K562 (cell line): ENCODE data around the gene MS4A1. TPM values are rescaled to one million over a fixed set of nuclear protein-coding genes. Genes with fewer than 3 reads are reported as not detected.

Experiments
- ATAC-seq: fragments of 200-7000 bp; cut with Tn5 transposase; 3 replicates; pipeline ENCODE4 v1.9.1; 2020; ENCODE audit warnings: moderate library complexity
- Bru-seq: library from RNA; stranded (reverse); fragments of 400-500 nt; gene quantifications from one replicate; lab custom pipeline; 2021; lab: Mats Ljungman, UMichigan
- BruChase-seq, 2 experiments: library from RNA; stranded (reverse); fragments of 400-500 nt; gene quantifications; one replicate each; lab custom pipeline; 2021; lab: Mats Ljungman, UMichigan
- BruUV-seq: library from RNA; stranded (reverse); fragments of 400-500 nt; replicated peaks from 2 replicates; lab custom pipeline; 2021; lab: Mats Ljungman, UMichigan
- CTCF ChIA-PET: fragments of 300-600 bp; formaldehyde crosslinking; extraction: SDS; loops from one replicate; lab custom pipeline; 2021; ENCODE audit warnings: low intra/inter-chr PET ratio; lab: Yijun Ruan, JAX
- POLR2A ChIA-PET: fragments of 300-600, 350-650 bp; sonication (Branson Sonifier 250); formaldehyde crosslinking; extraction: SDS; loops from one replicate; lab custom pipeline; 2021; ENCODE audit warnings: antibody characterized with exemption, inconsistent platforms; lab: Yijun Ruan, JAX
- DNase-seq, 4 experiments: peaks; one replicate each; pipeline versions ENCODE4 v3.0.0 to v3.0.0-alpha.2; 2011 to 2018; ENCODE audit warnings: low spot score in 3 of 4, mixed read lengths in 3 of 4; ENCODE audit errors: extremely low read depth in 1 of 4
- FAIRE-seq: peaks from 2 replicates; lab custom pipeline; 2011; peaks lifted over from hg19 to GRCh38; lab: Jason Lieb, UNC
- H2AFZ ChIP-seq: 2 replicates; pipeline ENCODE4 v1.6.0; 2011; ENCODE audit warnings: low read depth, low read length, control low read depth, inconsistent platforms
- H3K27ac ChIP-seq: fragments of 200-600 bp; 3 replicates; pipeline ENCODE4 v1.8.0; 2011; ENCODE audit warnings: low read depth, mild to moderate bottlenecking, control low read depth, inconsistent platforms, low read length, moderate library complexity, mixed read lengths; ENCODE audit errors: extremely low read depth
- H3K27me3 ChIP-seq, 2 experiments: fragments of 300-600 bp in 1 of 2; 2 replicates in 1 of 2; 3 replicates in 1 of 2; pipeline versions ENCODE4 v1.6.0 to v1.8.0; 2011; ENCODE audit warnings: inconsistent platforms in 2 of 2, low read length in 2 of 2, mild to moderate bottlenecking in 1 of 2, mixed read lengths in 1 of 2, moderate library complexity in 1 of 2; ENCODE audit not compliant: control insufficient read depth in 2 of 2, insufficient read depth in 2 of 2
- H3K36me3 ChIP-seq: fragments of 300-600 bp; 3 replicates; pipeline ENCODE4 v1.8.0; 2011; ENCODE audit warnings: mild to moderate bottlenecking, low read length, inconsistent platforms; ENCODE audit not compliant: control insufficient read depth, insufficient read depth
- H3K4me1 ChIP-seq, 2 experiments: fragments of 200-600 bp in 1 of 2; replicated peaks in 1 of 2; 2 replicates in 1 of 2; 3 replicates in 1 of 2; pipeline versions ENCODE4 v1.5.1 to v1.8.0; 2011; ENCODE audit warnings: inconsistent platforms in 2 of 2, low read length in 2 of 2, mild to moderate bottlenecking in 1 of 2, mixed read lengths in 1 of 2, moderate library complexity in 1 of 2; ENCODE audit not compliant: control insufficient read depth in 2 of 2, insufficient read depth in 2 of 2
- H3K4me2 ChIP-seq: 2 replicates; pipeline ENCODE4 v1.6.1; 2011; ENCODE audit warnings: low read length, control low read depth, inconsistent platforms, mixed read lengths; ENCODE audit not compliant: insufficient read depth
- H3K4me3 ChIP-seq: fragments of 200-600 bp; sonication (generic), shearing (Covaris generic); 2 replicates; pipeline ENCODE4 v1.5.1; 2016; ENCODE audit warnings: control low read depth, inconsistent platforms
- H3K79me2 ChIP-seq: fragments of 200-600 bp; 3 replicates; pipeline ENCODE4 v1.8.0; 2011; ENCODE audit warnings: low read length, inconsistent platforms; ENCODE audit not compliant: control insufficient read depth, insufficient read depth
- H3K9ac ChIP-seq, 2 experiments: 2 replicates each; pipeline versions ENCODE4 v1.6.0 to v1.6.1; 2011; ENCODE audit warnings: low read depth in 2 of 2, low read length in 2 of 2, control low read depth in 1 of 2, inconsistent platforms in 1 of 2, mild to moderate bottlenecking in 1 of 2, mixed read lengths in 1 of 2; ENCODE audit not compliant: insufficient read depth in 1 of 2
- H3K9me1 ChIP-seq: one replicate; pipeline ENCODE4 v1.6.0; 2011; ENCODE audit warnings: inconsistent platforms, mild to moderate bottlenecking, low read length, moderate library complexity; ENCODE audit not compliant: control insufficient read depth, insufficient read depth
- H3K9me3 ChIP-seq: replicated peaks from 2 replicates; pipeline ENCODE4 v1.5.1; 2011; ENCODE audit warnings: low read depth, low read length, inconsistent platforms; ENCODE audit not compliant: control insufficient read depth, insufficient read depth
- H4K20me1 ChIP-seq: replicated peaks from 2 replicates; pipeline ENCODE4 v1.6.1; 2011; ENCODE audit warnings: low read length, inconsistent platforms, mixed read lengths; ENCODE audit not compliant: control insufficient read depth, insufficient read depth
- ARID2 ChIP-seq: fragments of 450-650 bp; IDR thresholded peaks from 2 replicates; pipeline ENCODE4 v1.6.1; 2017; ENCODE audit warnings: antibody characterized with exemption, mild to moderate bottlenecking
- C11orf30 ChIP-seq: fragments of 450-650 bp; IDR thresholded peaks from 2 replicates; pipeline ENCODE4 v1.6.1; 2016; ENCODE audit warnings: low read depth, mild to moderate bottlenecking
- DMBX1 ChIP-seq: fragments of 250-450 bp; sonication (Bioruptor Pico); IDR thresholded peaks from 2 replicates; pipeline ENCODE4 v1.8.0; 2022; ENCODE audit warnings: inconsistent platforms, mild to moderate bottlenecking, moderate library complexity, borderline replicate concordance
- ETS1 ChIP-seq: conservative IDR thresholded peaks from 2 replicates; pipeline ENCODE4 v1.6.1; 2011; ENCODE audit warnings: low read depth, mild to moderate bottlenecking, low read length; ENCODE audit not compliant: control insufficient read depth
- HMGXB4 ChIP-seq: sonication (generic); formaldehyde crosslinking; IDR thresholded peaks from 2 replicates; pipeline ENCODE4 v1.8.1; 2023; ENCODE audit warnings: mild to moderate bottlenecking, missing genetic modification reagents
- MTF1 ChIP-seq: fragments of 250-450 bp; sonication (Bioruptor Pico); IDR thresholded peaks from 2 replicates; pipeline ENCODE4 v1.9.0; 2021; ENCODE audit warnings: moderate library complexity, mild to moderate bottlenecking, inconsistent platforms, borderline replicate concordance
- MYC ChIP-seq, 2 experiments: fragments of 250-450 bp in 1 of 2; sonication (Bioruptor Pico) in 1 of 2; IDR thresholded peaks; 2 replicates each; pipeline versions ENCODE4 v1.5.1 to v1.6.1; 2012 to 2021; ENCODE audit warnings: low read depth in 2 of 2, borderline replicate concordance in 1 of 2, improper control_type of control experiment in 1 of 2, low read length in 1 of 2, mild to moderate bottlenecking in 1 of 2, moderate library complexity in 1 of 2
- PCBP1 ChIP-seq: fragments of 200-400 bp; formaldehyde crosslinking; IDR thresholded peaks from 2 replicates; pipeline ENCODE4 v1.6.1; 2018; ENCODE audit warnings: mild to moderate bottlenecking, low read depth, low read length; ENCODE audit not compliant: poor library complexity, severe bottlenecking
- RBM34 ChIP-seq: fragments of 200-400 bp; formaldehyde crosslinking; IDR thresholded peaks from 2 replicates; pipeline ENCODE4 v1.6.1; 2018; ENCODE audit warnings: low read length, borderline replicate concordance; ENCODE audit not compliant: insufficient read depth
- STAT5B ChIP-seq: fragments of 250-450 bp; sonication (Bioruptor Pico); IDR thresholded peaks from 2 replicates; pipeline ENCODE4 v1.8.0; 2021; ENCODE audit warnings: mild to moderate bottlenecking, inconsistent platforms
- ZBTB5 ChIP-seq: fragments of 450-650 bp; IDR thresholded peaks from 2 replicates; pipeline ENCODE4 v1.6.1; 2017; ENCODE audit warnings: antibody characterized with exemption
- ZNF551 ChIP-seq: fragments of 250-450 bp; sonication (Bioruptor Pico); IDR thresholded peaks from 2 replicates; pipeline ENCODE4 v1.5.0; 2021; ENCODE audit warnings: mild to moderate bottlenecking, moderate library complexity
- WGBS: fragments of 100-300 bp; shearing (Covaris generic); methylation state at CpG from one replicate; pipeline ENCODE4 v1.1.6; 2016; ENCODE audit warnings: low coverage, mixed read lengths; ENCODE audit not compliant: insufficient coverage; ENCODE audit errors: missing lambda C conversion rate; 5-methylcytosine and 5-hydroxymethylcytosine counted together
- in situ Hi-C: fragments of 300-500 bp; cut with MboI; formaldehyde crosslinking; loops from 4 replicates; pipeline ENCODE4 v1.15.0; 2018; ENCODE audit warnings: inconsistent platforms, mixed read lengths
- intact Hi-C: fragments of 100-400 bp; cut with micrococcal nuclease; formaldehyde crosslinking; loops from 2 replicates; pipeline ENCODE4 v1.14.2; 2022
- long read RNA-seq, 3 experiments: library from polyadenylated mRNA in 2 of 3; library from RNA in 1 of 3; unstranded in 2 of 3; stranded (forward) in 1 of 3; transcript quantifications; one replicate each; pipeline ENCODE4 v2.0.0, GENCODE V29; 2019 to 2022
- polyA minus RNA-seq, 3 experiments: library from RNA; depleted of rRNA, polyadenylated mRNA; stranded (reverse); fragments of >200 nt; gene quantifications; 2 replicates each; pipeline ENCODE4 v1.2.3, GENCODE V29; 2011
- polyA plus RNA-seq, 8 experiments: library from polyadenylated mRNA; depleted of rRNA in 4 of 8; stranded (reverse) in 5 of 8; unstranded in 3 of 8; fragments of >200 nt; fragmentation: Nextera tagmentation in 2 of 8; fragmentation: Illumina TruSeq in 1 of 8; extraction: Ambion mirVana in 2 of 8; extraction: Trizol in 1 of 8; gene quantifications; 2 replicates each; pipeline versions ENCODE4 v1.2.1 to v1.2.3, GENCODE V29; 2011 to 2014; ENCODE audit warnings: inconsistent platforms in 1 of 8, missing spikeins in 1 of 8
- total RNA-seq, 7 experiments: library from RNA; depleted of rRNA in 6 of 7; stranded (reverse); fragments of >200 nt in 6 of 7; fragmentation: Illumina TruSeq in 2 of 7; extraction: Trizol in 2 of 7; gene quantifications; 2 replicates each; pipeline versions ENCODE4 v1.2.1 to v1.2.3, GENCODE V29; 2011 to 2021; ENCODE audit warnings: low replicate concordance in 1 of 7

MS4A1 gene
- total RNA-seq (2011; cell fraction: chromatin; rRNA removed; ENCODE audit: low replicate concordance), result not detected in 2 replicates
- total RNA-seq (2011; cell fraction: nucleolus; rRNA removed), result not detected in 2 replicates
- total RNA-seq (2011; cell fraction: nucleoplasm; rRNA removed), result not detected in 2 replicates
- total RNA-seq (2014; rRNA removed), result not detected in 2 replicates
- not detected in 2 replicates for total RNA-seq (2014; rRNA removed; fragmentation: Illumina TruSeq; extraction: Trizol)
- not detected in 2 replicates for total RNA-seq (2015; rRNA removed; fragmentation: Illumina TruSeq; extraction: Trizol)
- 0.24 and 0.25 TPM in 2 replicates for total RNA-seq (2021)
- polyA plus RNA-seq (2011; rRNA removed), result not detected in 2 replicates
- not detected in 2 replicates for polyA plus RNA-seq (2011; cell fraction: cytosol; rRNA removed)
- not detected in 2 replicates for polyA plus RNA-seq (2011; cell fraction: nucleus; rRNA removed)
- 0.07 TPM in 1 of 2 replicates, not detected in the other for polyA plus RNA-seq (2012)
- 0.28 TPM in 1 of 2 replicates, not detected in the other for polyA plus RNA-seq (2014; fragmentation: Illumina TruSeq; extraction: Trizol)
- polyA plus RNA-seq (2014; fragmentation: Nextera tagmentation; extraction: Ambion mirVana), result under 1 TPM; 0.03 TPM
- polyA plus RNA-seq (2014; rRNA removed), result 0.01 and 0.03 TPM in 2 replicates
- not detected in 2 replicates for polyA minus RNA-seq (2011; rRNA and poly(A)+ RNA removed)
- not detected in 2 replicates for polyA minus RNA-seq (2011; cell fraction: cytosol; rRNA and poly(A)+ RNA removed)
- not detected in 2 replicates for polyA minus RNA-seq (2011; cell fraction: nucleus; rRNA and poly(A)+ RNA removed)
- not detected for Bru-seq, nascent RNA
- not detected for BruChase-seq, experiment 1, labeled RNA remaining after a 2-hour chase
- BruChase-seq, experiment 2, labeled RNA remaining after a 6-hour chase, result not detected
- long read RNA-seq, experiment 1, result 0 reads
- long read RNA-seq, experiment 2, result 0 reads
- long read RNA-seq, experiment 3, result 0 reads

- intact Hi-C loops, result no loop called here
- ChIA-PET POLR2A (no interaction called here), CTCF (no interaction called here)
- ATAC-seq (no peak), DNase-seq (no peak), FAIRE-seq (no peak)
- 0% methylated on average over 4 of the region's 4 CpGs for WGBS
- BruUV-seq, result no TSS peak
- TF ChIP-seq MYC (IDR thresholded peaks at IDR 0.05; ENCODE audit: low read depth, low read length), result no peak
- TF ChIP-seq MYC (CRISPR knock-in tag; IDR thresholded peaks at IDR 0.05; ENCODE audit: borderline replicate concordance, low read depth), result no peak
- no peak for TF ChIP-seq ZBTB5
- no peak for TF ChIP-seq ZNF551
- no peak for TF ChIP-seq HMGXB4
- no peak for TF ChIP-seq C11orf30
- no peak for TF ChIP-seq STAT5B (CRISPR knock-in tag)
- no peak for TF ChIP-seq ETS1
- TF ChIP-seq DMBX1 (CRISPR knock-in tag), result no peak
- no peak for TF ChIP-seq ARID2
- TF ChIP-seq PCBP1, result no peak
- no peak for TF ChIP-seq MTF1 (CRISPR knock-in tag)
- no peak for TF ChIP-seq RBM34
- Histone ChIP-seq H3K9me1 (no peaks in the 10 kb centered on the region), H3K4me2 (no peak within 1 kb of the TSS), H3K79me2 (no peaks in the 10 kb centered on the region), H3K27ac (no peak within 1 kb of the TSS), H3K4me3 (no peak within 1 kb of the TSS), H3K27me3 (no peaks in the 10 kb centered on the region), H3K4me1 (no peaks in the 10 kb centered on the region), H2AFZ (no peak within 1 kb of the TSS), H3K9ac (no peak within 1 kb of the TSS), H4K20me1 (no peaks in the 10 kb centered on the region), H3K36me3 (no peaks in the 10 kb centered on the region), H3K9me3 (no peaks in the 10 kb centered on the region)
- in situ Hi-C loops, result no loop called here
Measured at GRCh38 chr11:60455531-60456042, at the start of gene MS4A1. TSS of gene MS4A1 (plus strand) at chr11:60455847. CDS start at chr11:60462375, 6,528 bp downstream.
